Keratinocyte (primary cell): Measurements from ENCODE around the gene WDFY1.

Source experiments
- EZH2 ChIP-seq: IDR thresholded peaks from one replicate; pipeline ENCODE4 v1.6.1; 2012; ENCODE audit warnings: inconsistent platforms, mild to moderate bottlenecking, low read length, moderate library complexity
- TF ChIP-seq, protein P1 (sequence below), 3 experiments: IDR thresholded peaks in 1 of 3; conservative IDR thresholded peaks in 1 of 3; optimal IDR thresholded peaks in 1 of 3; 2 replicates in 2 of 3; 3 replicates in 1 of 3; pipeline versions ENCODE3 to v1.5.1; 2011; ENCODE audit warnings: low read length in 3 of 3, mild to moderate bottlenecking in 3 of 3, moderate library complexity in 2 of 3, control low read depth in 1 of 3, inconsistent platforms in 1 of 3; ENCODE audit not compliant: insufficient read depth in 2 of 3; ENCODE audit errors: extremely low read depth in 1 of 3

DNA sequence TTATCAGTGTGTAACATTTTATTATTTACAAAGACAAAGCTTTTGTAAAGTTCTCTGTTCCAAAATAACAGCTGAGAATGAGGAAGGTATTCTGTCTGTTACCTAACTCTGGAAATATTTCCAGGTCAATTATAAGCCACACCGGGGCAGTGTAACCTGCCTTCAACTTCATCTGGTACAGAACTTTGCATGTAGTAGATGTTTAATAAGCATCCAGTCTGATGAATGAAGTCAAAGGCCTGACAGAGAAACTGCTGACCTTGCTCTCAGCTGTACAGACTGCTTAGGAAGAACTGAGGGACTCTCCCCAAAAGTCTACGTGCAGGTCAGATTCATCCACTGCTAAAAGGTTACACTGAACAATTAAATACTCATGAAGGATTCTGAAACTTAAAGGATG lies 43.3 kb downstream of the WDFY1 start:
- TF ChIP-seq, protein P1, sequence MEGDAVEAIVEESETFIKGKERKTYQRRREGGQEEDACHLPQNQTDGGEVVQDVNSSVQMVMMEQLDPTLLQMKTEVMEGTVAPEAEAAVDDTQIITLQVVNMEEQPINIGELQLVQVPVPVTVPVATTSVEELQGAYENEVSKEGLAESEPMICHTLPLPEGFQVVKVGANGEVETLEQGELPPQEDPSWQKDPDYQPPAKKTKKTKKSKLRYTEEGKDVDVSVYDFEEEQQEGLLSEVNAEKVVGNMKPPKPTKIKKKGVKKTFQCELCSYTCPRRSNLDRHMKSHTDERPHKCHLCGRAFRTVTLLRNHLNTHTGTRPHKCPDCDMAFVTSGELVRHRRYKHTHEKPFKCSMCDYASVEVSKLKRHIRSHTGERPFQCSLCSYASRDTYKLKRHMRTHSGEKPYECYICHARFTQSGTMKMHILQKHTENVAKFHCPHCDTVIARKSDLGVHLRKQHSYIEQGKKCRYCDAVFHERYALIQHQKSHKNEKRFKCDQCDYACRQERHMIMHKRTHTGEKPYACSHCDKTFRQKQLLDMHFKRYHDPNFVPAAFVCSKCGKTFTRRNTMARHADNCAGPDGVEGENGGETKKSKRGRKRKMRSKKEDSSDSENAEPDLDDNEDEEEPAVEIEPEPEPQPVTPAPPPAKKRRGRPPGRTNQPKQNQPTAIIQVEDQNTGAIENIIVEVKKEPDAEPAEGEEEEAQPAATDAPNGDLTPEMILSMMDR (optimal IDR thresholded peaks at IDR 0.05 in 1 of 3, IDR thresholded peaks at IDR 0.05 in 1 of 3, conservative IDR thresholded peaks at IDR 0.05 in 1 of 3; ENCODE audit: extremely low read depth in 1 of 3, insufficient read depth in 2 of 3, low read length in 3 of 3) = no peak
- no peak for TF ChIP-seq EZH2
